CD4-positive, alpha-beta T cell treated with Interleukin-15 for 4 hours (primary cell): ENCODE data around the gene L3MBTL2.
"Not testable (repeated sequence)": the region's sequence is repeated elsewhere in the genome, so short reads cannot be mapped to it uniquely, and the experiment has no call there.

Experiments
- DNase-seq: peaks from one replicate; pipeline ENCODE4 v3.0.0-alpha.2; 2020; ENCODE audit warnings: low spot score

The L3MBTL2 gene

DNA sequence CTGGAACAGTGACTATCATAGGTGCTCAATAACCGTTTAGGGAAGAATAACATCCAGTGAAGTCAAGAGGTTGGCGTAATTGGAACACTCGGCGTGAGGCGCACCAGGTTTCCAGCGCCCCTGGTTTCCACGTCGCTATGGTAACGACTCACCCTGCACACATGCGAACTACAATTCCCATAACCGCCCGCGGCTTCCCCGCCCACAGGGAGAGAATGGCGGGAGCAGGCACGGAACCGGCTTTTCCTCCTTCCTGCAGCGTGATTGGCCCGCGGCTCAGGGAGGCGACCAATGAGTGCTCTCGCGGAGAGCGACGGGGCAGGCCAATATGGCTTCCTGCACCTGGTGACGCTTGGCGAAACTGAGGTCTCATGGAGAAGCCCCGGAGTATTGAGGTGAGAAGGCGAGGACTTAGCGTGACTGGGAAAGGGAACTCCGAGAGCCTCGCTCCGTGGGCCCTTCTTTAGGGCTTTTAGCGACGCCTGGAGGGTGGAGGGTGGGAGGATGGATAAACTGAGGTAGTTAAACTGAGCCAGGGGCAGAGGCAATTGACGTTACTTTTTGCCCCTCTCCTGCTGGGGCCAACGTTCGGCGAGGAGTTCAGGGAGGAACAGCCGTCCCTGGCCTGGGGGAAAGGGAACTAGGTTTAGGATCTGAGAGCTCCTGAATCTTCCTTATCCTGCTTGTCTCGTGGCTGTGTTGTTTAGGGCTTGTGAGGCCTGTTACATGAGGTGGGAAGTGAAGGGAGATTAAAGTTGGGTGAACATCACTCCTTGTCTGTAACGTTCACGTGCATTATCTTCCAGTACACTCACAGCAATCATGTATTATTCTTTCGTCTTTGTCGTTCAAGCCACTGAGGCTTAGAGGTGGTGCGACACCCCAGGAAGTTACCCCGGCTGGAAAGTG, at the start of gene L3MBTL2:
L3MBTL2 (plus strand) TSS at position 321 of the 909 bp plus-strand sequence; CDS start at position 372, 51 bp downstream.
- DNase-seq = peak; percentile 98

DNA sequence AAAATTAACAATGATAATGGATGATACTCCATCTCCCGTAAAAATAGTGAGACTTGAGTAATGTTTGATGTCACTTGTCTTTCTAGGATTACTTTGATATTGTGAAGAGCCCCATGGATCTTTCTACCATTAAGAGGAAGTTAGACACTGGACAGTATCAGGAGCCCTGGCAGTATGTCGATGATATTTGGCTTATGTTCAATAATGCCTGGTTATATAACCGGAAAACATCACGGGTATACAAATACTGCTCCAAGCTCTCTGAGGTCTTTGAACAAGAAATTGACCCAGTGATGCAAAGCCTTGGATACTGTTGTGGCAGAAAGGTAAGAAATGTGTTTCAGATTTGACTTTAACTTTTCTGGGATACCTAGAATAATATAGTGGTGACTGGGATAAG, 48.0 kb upstream of the L3MBTL2 start:
- no peak for DNase-seq

DNA sequence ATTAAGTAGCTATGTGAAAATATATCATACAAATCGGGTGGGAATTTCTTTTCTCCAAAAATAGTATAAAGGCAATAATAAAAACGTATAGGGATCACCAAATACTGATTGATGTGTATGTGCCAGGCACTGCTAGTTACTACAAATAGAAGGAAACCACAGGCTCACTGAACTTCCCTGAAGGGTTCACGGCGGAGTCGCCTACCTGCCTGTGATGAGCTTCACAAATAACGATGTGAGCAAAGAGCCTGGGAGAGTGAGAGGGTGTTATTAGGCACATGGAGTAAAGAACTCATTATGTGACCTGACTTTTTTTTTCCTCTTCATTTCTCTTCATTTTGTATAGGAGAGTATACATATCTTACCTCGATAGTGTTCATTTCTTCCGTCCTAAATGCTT, 36.0 kb upstream of the L3MBTL2 start:
- no peak for DNase-seq

DNA sequence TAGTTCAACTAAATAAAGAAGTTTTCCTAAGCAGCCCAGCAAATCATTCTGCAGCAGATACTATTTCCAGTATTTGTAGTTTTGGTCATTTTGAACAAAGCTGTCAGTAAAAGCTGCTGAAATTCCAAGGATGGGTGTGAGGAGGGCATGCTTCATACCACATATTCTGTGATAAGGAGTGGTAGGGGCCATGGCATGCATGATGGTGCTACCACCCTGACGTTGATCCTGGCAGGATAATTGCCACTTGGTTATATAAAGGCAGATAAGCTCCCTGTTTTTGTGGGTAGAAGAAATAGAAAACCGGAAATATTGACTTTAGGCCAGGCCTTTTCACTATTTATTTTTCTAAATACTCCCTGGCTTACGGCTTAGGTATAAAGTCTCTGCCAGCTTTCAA, 33.1 kb upstream of the L3MBTL2 start:
- DNase-seq = no peak

DNA sequence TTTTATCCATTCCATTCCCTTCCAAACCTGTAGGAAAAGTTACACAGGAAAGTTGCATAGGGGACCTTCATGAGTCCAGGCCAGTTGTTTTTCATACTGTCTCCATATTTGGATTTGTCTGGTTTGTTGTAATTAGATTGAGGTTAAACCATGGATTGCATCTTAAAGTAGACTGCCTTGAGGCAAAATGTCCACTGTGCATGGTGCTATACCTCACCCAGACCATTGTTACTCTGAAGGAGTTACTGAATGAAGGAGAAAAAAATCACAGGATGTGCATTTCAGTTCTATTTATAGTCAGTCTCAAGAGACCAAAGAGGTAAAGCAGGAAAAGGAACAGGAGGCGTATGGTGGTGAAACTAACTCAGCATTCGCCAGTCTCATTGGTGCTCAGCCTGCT, 29.6 kb upstream of the L3MBTL2 start:
- no peak for DNase-seq

DNA sequence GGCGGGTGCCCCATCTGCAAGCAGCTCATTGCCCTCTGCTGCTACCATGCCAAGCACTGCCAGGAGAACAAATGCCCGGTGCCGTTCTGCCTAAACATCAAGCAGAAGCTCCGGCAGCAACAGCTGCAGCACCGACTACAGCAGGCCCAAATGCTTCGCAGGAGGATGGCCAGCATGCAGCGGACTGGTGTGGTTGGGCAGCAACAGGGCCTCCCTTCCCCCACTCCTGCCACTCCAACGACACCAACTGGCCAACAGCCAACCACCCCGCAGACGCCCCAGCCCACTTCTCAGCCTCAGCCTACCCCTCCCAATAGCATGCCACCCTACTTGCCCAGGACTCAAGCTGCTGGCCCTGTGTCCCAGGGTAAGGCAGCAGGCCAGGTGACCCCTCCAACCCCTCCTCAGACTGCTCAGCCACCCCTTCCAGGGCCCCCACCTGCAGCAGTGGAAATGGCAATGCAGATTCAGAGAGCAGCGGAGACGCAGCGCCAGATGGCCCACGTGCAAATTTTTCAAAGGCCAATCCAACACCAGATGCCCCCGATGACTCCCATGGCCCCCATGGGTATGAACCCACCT, 28.0 kb upstream of the L3MBTL2 start:
- no peak for DNase-seq

DNA sequence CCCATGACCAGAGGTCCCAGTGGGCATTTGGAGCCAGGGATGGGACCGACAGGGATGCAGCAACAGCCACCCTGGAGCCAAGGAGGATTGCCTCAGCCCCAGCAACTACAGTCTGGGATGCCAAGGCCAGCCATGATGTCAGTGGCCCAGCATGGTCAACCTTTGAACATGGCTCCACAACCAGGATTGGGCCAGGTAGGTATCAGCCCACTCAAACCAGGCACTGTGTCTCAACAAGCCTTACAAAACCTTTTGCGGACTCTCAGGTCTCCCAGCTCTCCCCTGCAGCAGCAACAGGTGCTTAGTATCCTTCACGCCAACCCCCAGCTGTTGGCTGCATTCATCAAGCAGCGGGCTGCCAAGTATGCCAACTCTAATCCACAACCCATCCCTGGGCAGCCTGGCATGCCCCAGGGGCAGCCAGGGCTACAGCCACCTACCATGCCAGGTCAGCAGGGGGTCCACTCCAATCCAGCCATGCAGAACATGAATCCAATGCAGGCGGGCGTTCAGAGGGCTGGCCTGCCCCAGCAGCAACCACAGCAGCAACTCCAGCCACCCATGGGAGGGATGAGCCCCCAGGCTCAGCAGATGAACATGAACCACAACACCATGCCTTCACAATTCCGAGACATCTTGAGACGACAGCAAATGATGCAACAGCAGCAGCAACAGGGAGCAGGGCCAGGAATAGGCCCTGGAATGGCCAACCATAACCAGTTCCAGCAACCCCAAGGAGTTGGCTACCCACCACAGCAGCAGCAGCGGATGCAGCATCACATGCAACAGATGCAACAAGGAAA, 27.3 kb upstream of the L3MBTL2 start:
- DNase-seq = no peak

DNA sequence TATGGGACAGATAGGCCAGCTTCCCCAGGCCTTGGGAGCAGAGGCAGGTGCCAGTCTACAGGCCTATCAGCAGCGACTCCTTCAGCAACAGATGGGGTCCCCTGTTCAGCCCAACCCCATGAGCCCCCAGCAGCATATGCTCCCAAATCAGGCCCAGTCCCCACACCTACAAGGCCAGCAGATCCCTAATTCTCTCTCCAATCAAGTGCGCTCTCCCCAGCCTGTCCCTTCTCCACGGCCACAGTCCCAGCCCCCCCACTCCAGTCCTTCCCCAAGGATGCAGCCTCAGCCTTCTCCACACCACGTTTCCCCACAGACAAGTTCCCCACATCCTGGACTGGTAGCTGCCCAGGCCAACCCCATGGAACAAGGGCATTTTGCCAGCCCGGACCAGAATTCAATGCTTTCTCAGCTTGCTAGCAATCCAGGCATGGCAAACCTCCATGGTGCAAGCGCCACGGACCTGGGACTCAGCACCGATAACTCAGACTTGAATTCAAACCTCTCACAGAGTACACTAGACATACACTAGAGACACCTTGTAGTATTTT, 26.6 kb upstream of the L3MBTL2 start:
- DNase-seq = no peak

DNA sequence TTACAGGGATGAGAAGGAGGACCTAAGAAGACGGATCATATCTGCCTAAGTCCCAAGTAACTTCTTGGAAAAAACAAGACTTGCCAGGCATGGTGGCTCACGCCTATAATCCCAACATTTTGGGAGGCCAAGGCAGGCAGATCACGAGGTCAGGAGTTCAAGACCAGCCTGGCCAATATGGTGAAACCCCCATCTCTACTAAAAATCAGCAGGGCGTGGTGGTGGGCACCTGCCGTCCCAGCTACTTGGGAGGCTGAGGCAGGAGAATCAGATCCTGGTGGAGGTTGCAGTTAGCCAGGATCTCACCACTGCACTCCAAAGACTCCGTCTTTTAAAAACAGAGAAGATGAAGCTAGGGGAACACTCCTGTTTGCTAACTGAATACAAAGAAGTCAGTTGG, 24.8 kb upstream of the L3MBTL2 start:
- not testable (repeated sequence) for DNase-seq

DNA sequence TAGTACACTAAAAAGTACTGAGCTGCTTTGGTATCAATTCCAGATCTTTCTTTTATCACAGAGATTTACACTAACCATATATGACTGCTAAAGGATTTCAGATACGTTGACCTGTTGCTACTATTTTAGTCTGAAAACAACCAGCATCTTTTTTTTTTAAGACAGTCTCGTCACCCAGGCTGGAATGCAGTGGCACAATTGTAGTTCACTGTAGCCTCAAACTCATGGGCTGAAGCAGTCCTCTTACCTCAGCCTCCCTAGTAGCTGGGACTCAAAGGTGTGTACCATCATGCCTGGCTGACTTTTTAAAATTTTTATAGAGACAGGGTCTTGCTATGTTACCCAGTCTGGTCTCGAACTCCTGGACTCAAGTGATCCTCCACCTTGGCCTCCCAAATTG, 24.2 kb upstream of the L3MBTL2 start:
- no peak for DNase-seq

DNA sequence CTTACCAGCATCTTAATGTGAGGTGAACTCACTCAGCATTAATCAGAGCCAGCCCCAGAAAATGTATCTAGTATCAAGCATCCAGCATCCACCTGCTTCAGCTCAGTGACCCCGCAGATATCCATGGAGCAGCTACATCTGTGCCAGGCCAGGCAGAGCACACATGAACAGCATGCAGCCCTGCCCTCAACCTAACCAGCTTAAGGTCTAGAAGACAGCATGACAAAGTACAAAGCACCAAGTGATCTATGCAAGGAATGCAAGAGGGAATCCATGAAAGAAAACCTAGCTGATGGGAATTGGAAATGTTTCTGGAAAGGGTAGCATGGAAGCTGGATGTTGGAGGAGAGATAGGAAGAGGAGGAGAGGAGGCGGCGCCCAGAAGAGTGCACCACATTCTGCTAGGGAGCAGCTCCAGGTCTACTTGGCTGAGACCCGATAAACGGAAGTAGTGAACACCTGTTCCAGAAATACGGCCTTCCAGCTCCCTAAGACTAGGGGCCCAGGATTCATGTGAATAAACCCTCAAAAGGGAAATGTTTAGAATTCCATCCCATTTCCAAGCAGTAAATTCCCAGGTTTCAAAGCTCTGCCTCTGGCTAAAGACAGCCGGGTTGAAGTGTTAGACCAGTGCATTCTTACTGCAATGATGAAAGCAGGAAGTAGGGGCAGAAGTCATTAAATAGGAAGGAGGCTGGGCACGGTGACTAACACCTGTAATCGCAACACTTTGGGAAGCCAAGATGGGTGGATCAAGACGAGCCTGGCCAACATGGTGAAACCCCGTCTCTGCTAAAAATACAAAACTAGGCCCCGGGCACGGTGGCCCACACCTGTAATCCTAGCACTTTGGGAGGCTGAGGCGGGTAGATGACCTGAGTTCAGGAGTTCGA, 23.5 kb upstream of the L3MBTL2 start:
- DNase-seq = no peak

DNA sequence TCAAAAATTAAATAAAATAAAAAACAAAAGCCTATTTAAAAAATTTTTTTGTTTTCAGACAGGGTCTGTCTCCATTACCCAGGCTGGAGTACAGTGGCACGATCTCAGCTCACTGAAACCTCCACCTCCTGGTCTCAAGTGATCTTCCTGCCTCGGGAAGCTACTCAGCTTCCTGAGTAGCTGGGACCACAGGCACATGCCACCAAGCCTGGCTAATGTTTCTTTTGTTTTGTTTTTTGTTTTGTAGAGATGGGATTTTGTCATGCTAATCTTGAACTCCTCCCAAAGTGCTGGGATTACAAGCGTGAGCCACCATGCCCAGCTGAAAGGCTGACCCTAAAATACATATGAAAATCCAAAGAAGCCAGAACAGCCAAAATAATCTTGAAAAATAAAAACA, 20.4 kb upstream of the L3MBTL2 start:
- DNase-seq = no peak

DNA sequence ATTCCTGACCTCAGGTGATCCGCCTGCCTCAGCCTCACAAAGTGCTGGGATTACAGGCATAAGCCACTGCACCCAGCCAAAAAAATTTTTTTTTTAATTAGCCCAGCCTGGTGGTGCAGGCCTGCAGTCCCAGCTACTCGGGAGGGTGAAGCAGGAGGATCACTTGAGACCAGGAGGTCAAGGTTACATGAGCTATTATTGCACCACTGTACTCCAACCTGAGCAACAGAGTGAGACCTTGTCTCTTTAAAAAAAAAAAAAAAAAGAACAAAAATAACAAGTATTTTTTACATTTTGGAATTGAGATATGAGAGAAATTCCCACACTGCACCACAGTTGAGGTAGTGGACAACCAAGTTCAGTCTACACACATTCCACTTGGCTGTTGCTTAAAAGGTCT, 13.6 kb upstream of the L3MBTL2 start:
- no peak for DNase-seq

DNA sequence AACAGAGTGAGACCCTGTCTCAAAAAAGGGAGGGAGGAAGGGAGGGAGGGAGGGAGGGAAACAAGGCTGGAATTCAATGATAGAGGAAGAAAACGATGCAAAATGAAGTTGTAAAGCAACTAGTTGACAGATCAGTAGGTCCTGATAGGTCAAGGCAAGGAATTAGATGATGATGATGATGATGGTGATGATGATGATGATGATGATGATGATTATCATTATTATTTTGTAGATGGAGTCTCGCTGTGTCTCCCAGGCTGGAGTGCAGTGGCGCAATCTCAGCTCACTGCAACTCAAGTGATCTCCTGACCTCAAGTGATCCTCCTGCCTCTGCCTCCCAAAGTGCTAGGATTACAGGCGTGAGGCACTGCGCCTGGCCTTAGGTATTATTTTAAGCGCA, 11.3 kb upstream of the L3MBTL2 start:
- DNase-seq = no peak

DNA sequence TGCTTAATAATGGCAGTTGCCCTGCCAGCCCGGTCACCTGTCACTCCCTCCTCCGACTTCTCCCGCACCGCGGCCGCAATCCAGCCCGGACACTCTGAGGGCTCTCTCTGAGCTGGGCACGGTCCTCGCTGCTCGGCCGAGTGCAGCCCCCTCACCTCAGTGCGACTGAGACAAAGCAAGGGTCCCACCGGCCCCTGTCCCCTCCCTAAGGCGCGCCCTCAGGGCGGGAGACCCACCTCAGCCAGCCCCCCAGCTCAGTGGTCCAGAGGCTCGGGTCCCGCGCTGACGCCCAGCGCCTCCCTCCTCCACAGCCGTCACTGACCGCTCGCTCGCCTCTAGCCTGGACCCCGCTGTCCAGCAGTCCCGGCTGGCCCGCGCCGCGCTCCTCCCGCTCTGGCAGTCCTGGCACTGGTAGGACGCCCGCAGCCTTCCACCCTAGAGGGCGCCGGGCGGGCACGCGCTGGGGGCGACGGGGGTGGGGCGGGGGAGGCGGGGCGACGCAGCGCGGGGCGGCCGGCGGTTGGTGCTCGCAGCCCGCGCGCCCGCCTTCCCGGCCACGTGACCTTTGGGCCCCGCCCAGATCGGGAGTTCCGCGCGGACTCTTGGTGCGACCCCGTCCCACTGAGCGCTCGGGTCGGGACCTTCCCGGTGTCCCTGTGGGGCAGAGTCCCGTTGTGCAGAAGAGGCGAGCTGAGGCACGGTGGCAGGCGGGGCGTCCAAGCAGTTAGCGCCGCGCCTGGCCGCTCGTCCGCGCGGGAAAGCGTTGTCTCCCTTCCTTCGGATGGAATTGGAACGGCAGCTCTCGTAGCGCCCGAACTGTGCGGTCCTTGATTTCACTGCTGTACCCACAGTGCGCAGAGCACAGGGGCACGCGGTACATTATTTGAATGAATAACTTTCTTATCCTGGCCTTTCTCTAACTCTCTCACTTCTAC, 7.8 kb upstream of the L3MBTL2 start:
- peak; percentile 74 for DNase-seq

DNA sequence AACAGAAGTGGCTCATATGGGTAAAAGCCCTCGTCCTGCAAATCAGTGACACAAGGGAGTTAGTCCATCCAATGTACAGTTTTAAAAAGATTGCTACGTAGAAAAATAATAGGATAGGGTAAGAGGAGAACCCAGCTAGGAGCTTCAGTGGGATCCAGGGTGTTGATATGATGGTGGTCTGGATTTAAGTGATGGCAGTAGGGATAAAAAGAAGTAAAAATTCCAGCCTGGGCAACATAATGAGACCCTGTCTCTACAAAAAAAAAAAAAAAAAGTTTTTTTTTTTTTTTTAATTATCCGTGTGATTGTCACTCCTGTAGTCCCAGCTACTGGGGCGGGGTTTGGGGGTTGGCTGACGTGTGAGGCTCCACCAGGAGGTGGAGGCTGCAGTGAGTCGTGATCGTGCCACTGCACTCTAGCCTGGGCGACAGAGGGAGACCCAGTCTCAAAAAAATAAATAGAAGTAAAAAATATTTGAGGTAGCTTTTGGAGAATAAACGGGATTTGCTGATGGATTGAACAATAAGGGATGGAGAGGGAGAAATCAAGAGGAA, 7.0 kb upstream of the L3MBTL2 start:
- peak; percentile 26 for DNase-seq

DNA sequence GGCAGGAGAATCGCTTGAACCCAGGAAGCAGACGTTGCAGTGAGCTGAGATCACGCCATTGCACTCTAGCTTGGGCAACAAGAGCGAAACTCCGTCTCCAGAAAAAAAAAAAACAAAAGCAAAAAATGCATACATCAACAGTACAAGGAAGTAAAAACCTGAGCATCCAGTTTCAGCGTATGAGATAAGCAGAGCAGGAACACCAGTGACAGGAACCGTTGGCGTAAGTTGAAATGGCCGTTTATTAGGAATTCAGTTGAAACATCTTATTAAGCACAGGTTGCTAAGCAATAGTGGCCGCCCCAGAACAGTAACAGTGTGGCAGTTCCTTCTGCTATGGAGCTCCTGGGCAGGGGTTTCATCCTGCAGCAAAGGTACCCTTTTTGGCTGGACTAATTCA, 4.0 kb upstream of the L3MBTL2 start:
- no peak for DNase-seq

DNA sequence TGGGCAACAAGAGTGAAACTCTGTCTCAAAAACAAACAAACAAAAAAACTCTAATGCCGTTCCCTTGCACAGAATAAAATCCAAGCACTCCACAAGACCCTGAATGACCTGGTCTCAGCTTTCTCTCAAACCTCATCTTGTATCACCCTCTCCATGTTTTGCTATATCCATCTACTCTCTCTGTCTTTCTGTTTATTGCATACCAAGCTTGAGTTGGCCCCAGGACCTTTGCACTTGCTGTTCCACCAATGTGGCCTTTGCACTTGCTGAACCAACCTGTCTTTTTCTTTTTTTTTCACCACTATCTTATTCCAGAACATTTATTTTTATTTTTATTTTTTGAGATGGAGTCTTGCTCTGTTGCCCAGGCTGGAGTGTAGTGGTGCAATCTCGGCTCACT, 2.0 kb upstream of the L3MBTL2 start:
- no peak for DNase-seq

DNA sequence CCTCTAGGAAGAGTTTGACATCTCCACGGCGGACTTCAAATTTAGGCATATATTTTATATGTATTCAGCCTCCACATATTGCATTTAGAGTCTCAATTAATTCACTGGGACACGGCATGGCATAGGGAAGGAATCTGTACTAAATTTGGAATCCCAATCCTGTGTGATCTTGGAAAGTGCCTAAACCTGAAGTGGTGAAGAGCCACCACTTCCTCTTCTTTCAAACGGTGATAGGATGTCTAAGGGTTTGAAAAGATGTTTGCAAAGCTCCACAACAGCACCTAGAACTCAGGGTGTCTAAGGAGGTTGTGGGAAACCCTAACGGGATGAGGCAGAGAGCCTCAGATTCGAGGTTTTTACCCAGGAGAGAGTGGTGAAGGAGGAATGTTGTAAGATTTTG, 1.0 kb upstream of the L3MBTL2 start:
- DNase-seq = no peak

DNA sequence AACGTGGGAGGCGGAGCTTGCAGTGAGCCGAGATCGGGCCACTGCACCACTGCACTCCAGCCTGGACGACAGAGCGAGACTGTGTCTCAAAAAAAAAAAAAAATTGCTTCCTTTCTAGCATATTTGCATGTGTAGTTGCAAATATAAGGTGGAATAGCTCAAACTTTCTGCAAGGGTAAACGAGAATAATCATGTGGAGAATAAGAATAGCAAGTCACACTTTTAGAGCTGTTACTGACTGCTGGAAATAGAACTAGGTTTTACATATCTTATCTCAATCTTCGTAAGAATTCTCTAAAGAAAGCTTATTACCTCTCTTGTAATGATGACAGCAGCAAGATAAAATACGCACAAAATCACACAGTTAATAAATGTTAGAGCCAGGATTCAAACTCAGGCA, 1.6 kb downstream of the L3MBTL2 start:
- no peak for DNase-seq
